ENCODE data around the gene SOAT2.

SOAT2 gene

GRCh38 chr12:53070877-53071492 is 32.3 kb upstream of the SOAT2 start:
- Mint-ChIP-seq H3K36me3 (ENCODE audit: low read depth) (peaks cover 35% of the 10 kb centered on the region), H3K27ac (no peak overlapping the region), H3K4me3 (no peak overlapping the region), H3K4me1 (ENCODE audit: low read depth) (peaks cover 7% of the 10 kb centered on the region), H3K27me3 (ENCODE audit: low read depth) (no peaks in the 10 kb centered on the region), H3K9me3 (no peaks in the 10 kb centered on the region)
- DNase-seq (ENCODE audit: low spot score), result no peak

GRCh38 chr12:53071591-53072551 is 31.4 kb upstream of the SOAT2 start:
- no peaks in the 10 kb centered on the region for H3K9me3 Mint-ChIP-seq
- H3K36me3 Mint-ChIP-seq (ENCODE audit: low read depth), result peaks cover 33% of the 10 kb centered on the region
- H3K27me3 Mint-ChIP-seq (ENCODE audit: low read depth), result no peaks in the 10 kb centered on the region
- no peak overlapping the region for H3K4me3 Mint-ChIP-seq
- no peak for DNase-seq (ENCODE audit: low spot score)
- peaks cover 5% of the 10 kb centered on the region for H3K4me1 Mint-ChIP-seq (ENCODE audit: low read depth)
- peak overlapping the region; percentile 37 for H3K27ac Mint-ChIP-seq

GRCh38 chr12:53073881-53074280 is 29.4 kb upstream of the SOAT2 start:
- Mint-ChIP-seq H3K27me3 (ENCODE audit: low read depth) (no peaks in the 10 kb centered on the region), H3K4me1 (ENCODE audit: low read depth) (peaks cover 14% of the 10 kb centered on the region), H3K4me3 (no peak overlapping the region), H3K27ac (no peak overlapping the region), H3K36me3 (ENCODE audit: low read depth) (peaks cover 41% of the 10 kb centered on the region), H3K9me3 (no peaks in the 10 kb centered on the region)
- DNase-seq (ENCODE audit: low spot score), result no peak

- no peak overlapping the region for H3K27ac Mint-ChIP-seq
- no peak overlapping the region for H3K4me3 Mint-ChIP-seq
- peaks cover 14% of the 10 kb centered on the region for H3K4me1 Mint-ChIP-seq (ENCODE audit: low read depth)
- no peaks in the 10 kb centered on the region for H3K9me3 Mint-ChIP-seq
- no peak for DNase-seq (ENCODE audit: low spot score)
- peaks cover 41% of the 10 kb centered on the region for H3K36me3 Mint-ChIP-seq (ENCODE audit: low read depth)
- no peaks in the 10 kb centered on the region for H3K27me3 Mint-ChIP-seq (ENCODE audit: low read depth)
Measured at GRCh38 chr12:53074283-53074998, 28.8 kb upstream of the SOAT2 start.

GRCh38 chr12:53074999-53075370 is 28.3 kb upstream of the SOAT2 start:
- Mint-ChIP-seq H3K27me3 (ENCODE audit: low read depth) (no peaks in the 10 kb centered on the region), H3K27ac (no peak overlapping the region), H3K36me3 (ENCODE audit: low read depth) (peaks cover 41% of the 10 kb centered on the region), H3K9me3 (no peaks in the 10 kb centered on the region), H3K4me3 (no peak overlapping the region), H3K4me1 (ENCODE audit: low read depth) (peaks cover 18% of the 10 kb centered on the region)
- DNase-seq (ENCODE audit: low spot score), result no peak

- Mint-ChIP-seq H3K4me3 (no peak overlapping the region), H3K9me3 (no peaks in the 10 kb centered on the region), H3K27me3 (ENCODE audit: low read depth) (no peaks in the 10 kb centered on the region), H3K27ac (no peak overlapping the region), H3K4me1 (ENCODE audit: low read depth) (peaks cover 22% of the 10 kb centered on the region), H3K36me3 (ENCODE audit: low read depth) (peaks cover 35% of the 10 kb centered on the region)
- no peak for DNase-seq (ENCODE audit: low spot score)
Measured at GRCh38 chr12:53076461-53076860, 26.8 kb upstream of the SOAT2 start.

- Mint-ChIP-seq H3K4me3 (peak overlapping the region; percentile 87), H3K27ac (no peak overlapping the region), H3K9me3 (no peaks in the 10 kb centered on the region), H3K4me1 (ENCODE audit: low read depth) (peaks cover 22% of the 10 kb centered on the region), H3K27me3 (ENCODE audit: low read depth) (no peaks in the 10 kb centered on the region), H3K36me3 (ENCODE audit: low read depth) (peaks cover 35% of the 10 kb centered on the region)
- no peak for DNase-seq (ENCODE audit: low spot score)
Measured at GRCh38 chr12:53077030-53077429, 26.3 kb upstream of the SOAT2 start.

DNA sequence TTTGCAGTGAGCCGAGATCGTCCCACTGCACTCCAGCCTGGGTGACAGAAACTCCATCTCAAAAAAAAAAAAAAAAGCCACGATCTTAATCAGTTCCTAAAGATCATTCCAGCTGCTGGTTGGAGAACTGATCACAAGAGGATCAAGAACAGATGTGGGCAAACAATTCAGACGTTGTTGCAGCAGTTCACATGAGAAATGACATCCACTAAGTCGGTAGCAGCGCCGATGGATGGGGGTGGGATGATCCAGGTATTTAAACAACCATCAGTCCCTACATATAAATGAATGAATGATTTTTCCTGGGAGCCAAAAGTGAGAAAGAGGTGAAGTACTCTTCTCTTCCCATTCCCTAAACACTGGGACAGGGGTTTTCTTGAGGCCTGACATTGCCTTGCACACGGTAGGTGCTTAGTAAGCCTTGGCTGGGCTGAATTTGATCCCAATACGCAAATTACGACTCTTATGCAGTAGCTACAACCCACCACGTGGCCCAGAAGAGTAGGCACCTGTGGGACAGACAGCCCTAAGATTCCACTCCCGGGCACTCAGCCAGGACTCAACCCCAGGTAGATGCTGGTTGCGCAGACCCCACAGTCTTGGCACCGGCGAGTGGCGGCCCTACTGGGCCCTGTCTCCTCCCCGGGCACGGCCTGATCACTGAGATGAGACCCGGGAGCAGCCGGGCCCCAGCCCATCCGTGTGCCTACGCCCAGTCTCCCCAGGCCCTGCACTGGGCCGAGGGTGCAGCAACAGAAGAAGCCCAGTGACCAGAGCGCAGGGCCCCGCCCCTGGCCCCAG is 24.7 kb upstream of the SOAT2 start:
- peaks cover 27% of the 10 kb centered on the region for H3K36me3 Mint-ChIP-seq (ENCODE audit: low read depth)
- H3K9me3 Mint-ChIP-seq, result no peaks in the 10 kb centered on the region
- H3K4me1 Mint-ChIP-seq (ENCODE audit: low read depth), result peaks cover 26% of the 10 kb centered on the region
- DNase-seq (ENCODE audit: low spot score), result no peak
- no peaks in the 10 kb centered on the region for H3K27me3 Mint-ChIP-seq (ENCODE audit: low read depth)
- peak overlapping the region; percentile 93 for H3K27ac Mint-ChIP-seq
- H3K4me3 Mint-ChIP-seq, result peak overlapping the region; percentile 87

GRCh38 chr12:53079226-53080117 is 23.8 kb upstream of the SOAT2 start, which contains the start of gene SPRYD3:
SPRYD3 (minus strand) TSS chr12:53079390; CDS start chr12:53079333, 57 bp downstream.
- DNase-seq (ENCODE audit: low spot score), result peak; percentile 98
- Mint-ChIP-seq H3K27ac (peak within 1 kb of the TSS; percentile 93), H3K4me3 (peak within 1 kb of the TSS; percentile 87), H3K27me3 (ENCODE audit: low read depth) (no peaks in the 10 kb centered on the region), H3K36me3 (ENCODE audit: low read depth) (peaks cover 22% of the 10 kb centered on the region), H3K4me1 (ENCODE audit: low read depth) (peaks cover 24% of the 10 kb centered on the region), H3K9me3 (no peaks in the 10 kb centered on the region)

DNA sequence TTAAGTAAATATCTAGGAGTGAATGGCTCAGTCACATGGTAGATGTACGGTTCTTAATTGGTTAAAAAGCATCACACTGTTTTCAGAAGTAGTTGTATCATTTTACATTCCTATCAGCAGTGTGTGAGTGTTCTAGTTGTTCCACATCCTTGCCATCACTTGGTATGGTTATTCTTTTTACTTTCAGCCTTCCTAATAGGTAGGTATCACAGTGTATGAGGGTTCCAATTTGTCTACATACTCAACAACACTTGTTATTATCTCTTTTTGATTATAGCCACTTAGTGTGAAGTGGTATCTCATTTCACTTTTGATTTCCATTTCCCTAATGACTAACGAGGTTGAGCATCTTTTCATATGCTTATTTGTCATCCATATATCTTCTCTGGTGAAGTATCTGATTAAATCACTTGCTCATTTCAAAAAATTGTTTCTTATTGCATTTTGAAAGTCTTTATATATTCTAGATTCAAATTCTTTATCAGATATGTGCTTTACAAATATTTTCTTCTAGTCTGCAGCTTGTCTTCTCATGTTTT is 20.6 kb upstream of the SOAT2 start:
- H3K4me1 Mint-ChIP-seq (ENCODE audit: low read depth), result peaks cover 17% of the 10 kb centered on the region
- H3K27ac Mint-ChIP-seq, result no peak overlapping the region
- DNase-seq (ENCODE audit: low spot score), result no peak
- no peaks in the 10 kb centered on the region for H3K9me3 Mint-ChIP-seq
- H3K36me3 Mint-ChIP-seq (ENCODE audit: low read depth), result no peaks in the 10 kb centered on the region
- H3K27me3 Mint-ChIP-seq (ENCODE audit: low read depth), result peaks cover 16% of the 10 kb centered on the region
- H3K4me3 Mint-ChIP-seq, result no peak overlapping the region

- Mint-ChIP-seq H3K9me3 (no peaks in the 10 kb centered on the region), H3K27ac (no peak overlapping the region), H3K4me3 (no peak overlapping the region)
Measured at GRCh38 chr12:53086361-53086760, 16.9 kb upstream of the SOAT2 start.

GRCh38 chr12:53090105-53090504 is 13.2 kb upstream of the SOAT2 start:
- Mint-ChIP-seq H3K27me3 (ENCODE audit: low read depth) (peaks cover 27% of the 10 kb centered on the region), H3K9me3 (no peaks in the 10 kb centered on the region), H3K4me3 (no peak overlapping the region), H3K36me3 (ENCODE audit: low read depth) (no peaks in the 10 kb centered on the region), H3K4me1 (ENCODE audit: low read depth) (peaks cover 3% of the 10 kb centered on the region), H3K27ac (no peak overlapping the region)
- DNase-seq (ENCODE audit: low spot score), result no peak

More at GRCh38 chr12:53086361-53086760, 16.9 kb upstream of the SOAT2 start:
- H3K4me1 Mint-ChIP-seq (ENCODE audit: low read depth), result peaks cover 4% of the 10 kb centered on the region
- no peaks in the 10 kb centered on the region for H3K36me3 Mint-ChIP-seq (ENCODE audit: low read depth)
- DNase-seq (ENCODE audit: low spot score), result no peak
- H3K27me3 Mint-ChIP-seq (ENCODE audit: low read depth), result peaks cover 22% of the 10 kb centered on the region
